Heart left ventricle (tissue), 13 donors: ENCODE data around the gene BRD9.

ENCODE experiments used
- CTCF ChIP-seq, 12 donors: fragments of 200-600 bp; sonication (generic) in 4 of 12; IDR thresholded peaks; one replicate each; pipeline versions ENCODE4 v1.5.0 to v1.8.0; 2018 to 2022; ENCODE audit warnings: antibody characterized with exemption in 12 of 12, mild to moderate bottlenecking in 5 of 12
- POLR2A ChIP-seq, 2 donors: fragments of 450-650 bp; IDR thresholded peaks; one replicate each; pipeline ENCODE4 v1.6.1; 2017; ENCODE audit warnings: antibody characterized with exemption in 2 of 2, mild to moderate bottlenecking in 2 of 2, moderate library complexity in 2 of 2
- donor health status: ischemic (EF 13 %, LVEDD 7.1; RV severe dilation, severe dysfunction).
- donor health status: DM: no; HTN: yes; CAD: no.
- donor health status: DM: no; HTN: no; CAD: no.
- donor health status: ischemic (EF 25% LVEDD 6.9; RV normal size, moderate dysfunction).
- donor health status: ischemic (EF 25% LVEDD 5.7; RV mildly dilated, moderate dysfunction).
- donor health status: ischemic (EF 35%, LVEDD 5.7; RV mildly dilated, moderate dysfunction).
- donor health status: nonischemic (EF 11% LVEDD 7.7; RV severe dilation, severe dysfunction).
- donor health status: DM: yes; HTN: yes; CAD: no.
- donor health status: PGD.
- donor health status: ischemic (EF 29% LVEDD 5.4; RV normal size, mild dysfunction).
- donor health status: nonischemic (EF 23%, LVEDD 6.1; RV moderate dilation, normal function).

- TF ChIP-seq POLR2A (IDR thresholded peaks at IDR 0.05) = no peak
- TF ChIP-seq CTCF (IDR thresholded peaks at IDR 0.05) = no peak
Observed at GRCh38 chr5:815449-815848, 77.2 kb downstream of the BRD9 start.
